GM19324 (cell line): ENCODE data around the gene RRAGA.
"Not testable (repeated sequence)": the region's sequence is repeated elsewhere in the genome, so short reads cannot be mapped to it uniquely, and the experiment has no call there.

Experiments used
- ATAC-seq: cut with Tn5 transposase; IDR thresholded peaks from one replicate; pipeline ENCODE4 v1.9.1; 2021; ENCODE audit warnings: mild to moderate bottlenecking, moderate library complexity; ENCODE audit not compliant: unreplicated experiment, low FRiP score

The RRAGA gene, protein sequence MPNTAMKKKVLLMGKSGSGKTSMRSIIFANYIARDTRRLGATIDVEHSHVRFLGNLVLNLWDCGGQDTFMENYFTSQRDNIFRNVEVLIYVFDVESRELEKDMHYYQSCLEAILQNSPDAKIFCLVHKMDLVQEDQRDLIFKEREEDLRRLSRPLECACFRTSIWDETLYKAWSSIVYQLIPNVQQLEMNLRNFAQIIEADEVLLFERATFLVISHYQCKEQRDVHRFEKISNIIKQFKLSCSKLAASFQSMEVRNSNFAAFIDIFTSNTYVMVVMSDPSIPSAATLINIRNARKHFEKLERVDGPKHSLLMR

GRCh38 chr9:19048966-19049916, at the start of gene RRAGA:
Gene RRAGA, plus strand, starts transcription at chr9:19049427. Its CDS starts 233 bp downstream, at chr9:19049660.
- peak; percentile 94 for ATAC-seq

GRCh38 chr9:19000133-19000532, 49.1 kb upstream of the RRAGA start:
- no peak for ATAC-seq

GRCh38 chr9:19009391-19009965, 39.7 kb upstream of the RRAGA start:
- no peak for ATAC-seq

DNA sequence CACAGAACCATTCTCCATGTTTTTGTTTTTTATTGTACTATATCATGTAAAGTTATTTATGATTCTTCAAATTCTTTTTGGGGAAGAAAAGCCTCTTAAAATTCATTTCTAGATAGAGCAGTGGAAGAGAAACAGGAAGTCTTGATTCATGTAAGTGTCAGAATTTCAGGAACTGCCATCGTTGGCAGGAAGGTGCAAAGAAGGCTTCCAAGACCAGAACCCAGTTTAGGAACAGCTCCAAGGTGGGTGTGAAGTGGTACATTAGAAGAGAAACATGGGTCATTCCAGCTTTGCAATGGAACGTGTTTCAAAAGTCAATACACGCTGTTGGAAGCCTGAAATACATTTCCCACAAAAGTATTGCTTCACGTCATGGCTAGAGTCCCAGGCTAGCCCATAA, 31.0 kb upstream of the RRAGA start:
- ATAC-seq: no peak

GRCh38 chr9:19020886-19021455, 28.3 kb upstream of the RRAGA start:
- ATAC-seq: no peak

DNA sequence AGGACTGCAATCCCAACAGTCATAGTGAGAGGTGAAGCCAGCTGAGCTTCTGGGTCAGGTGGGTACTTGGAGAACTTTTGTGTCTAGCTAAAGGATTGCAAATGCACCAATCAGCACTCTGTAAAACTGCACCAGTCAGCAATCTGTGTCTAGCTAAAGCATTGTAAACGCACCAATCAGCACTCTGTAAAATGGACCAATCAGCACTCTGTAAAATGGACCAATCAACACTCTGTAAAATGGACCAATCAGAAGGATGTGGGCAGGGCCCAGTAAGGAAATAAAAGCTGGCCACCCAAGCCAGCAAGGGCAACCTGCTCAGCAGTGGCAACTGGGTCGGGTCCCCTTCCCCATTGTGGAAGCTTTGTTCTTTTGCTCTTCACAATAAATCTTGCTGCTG, 27.6 kb upstream of the RRAGA start:
- not testable (repeated sequence) for ATAC-seq

- no peak for ATAC-seq
Observed at GRCh38 chr9:19022206-19022605, 27.0 kb upstream of the RRAGA start.

GRCh38 chr9:19023078-19023477, 26.1 kb upstream of the RRAGA start:
- no peak for ATAC-seq

DNA sequence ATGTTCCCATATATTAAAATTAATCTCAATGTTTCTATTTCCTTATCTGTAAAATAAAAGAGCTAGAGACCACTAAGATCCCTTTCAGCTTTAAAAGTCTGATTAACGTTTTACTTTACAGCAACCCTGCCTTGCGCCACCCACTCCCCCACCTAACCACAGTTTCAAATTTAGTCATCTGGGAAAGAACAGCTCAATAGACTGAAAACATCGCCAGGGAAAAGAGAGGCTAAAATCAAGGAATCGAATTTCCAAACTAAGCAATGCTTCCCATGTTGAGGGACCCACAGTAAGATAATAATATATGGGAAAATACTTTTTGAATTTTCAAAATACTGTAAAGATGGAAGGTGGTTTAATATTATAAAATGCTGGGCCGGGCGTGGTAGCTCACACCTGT, 22.9 kb upstream of the RRAGA start:
- no peak for ATAC-seq

GRCh38 chr9:19027825-19028224, 21.4 kb upstream of the RRAGA start:
- no peak for ATAC-seq

DNA sequence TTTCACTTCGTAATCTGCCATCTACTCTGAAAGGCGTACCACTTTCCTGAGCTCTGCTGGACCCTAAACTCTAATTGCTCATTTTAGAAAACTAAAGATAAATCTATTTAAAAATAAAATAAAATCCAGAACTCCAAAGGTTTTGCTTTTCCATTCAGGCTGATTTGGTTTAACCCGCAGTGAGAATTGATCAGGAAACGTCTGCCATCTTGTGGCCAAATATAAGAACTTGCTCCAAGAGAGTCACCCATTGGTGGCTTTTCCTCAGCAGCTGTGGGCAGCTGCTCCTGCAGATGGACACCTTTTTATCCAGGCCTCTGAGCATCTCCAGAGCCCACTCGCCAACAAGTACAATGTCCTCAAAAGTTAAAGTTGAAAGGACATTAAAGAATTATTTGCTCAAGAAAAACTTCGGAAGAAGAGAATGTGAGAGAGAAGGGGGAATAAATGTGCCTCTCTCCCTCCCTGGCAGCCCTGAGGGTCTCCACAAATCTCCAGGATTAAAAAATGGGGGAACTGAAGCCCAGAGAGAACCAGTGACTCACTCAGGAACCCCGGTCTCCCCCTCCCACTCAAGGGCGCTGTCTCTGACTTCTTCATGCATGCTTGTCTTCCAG, 20.3 kb upstream of the RRAGA start:
- ATAC-seq: no peak

DNA sequence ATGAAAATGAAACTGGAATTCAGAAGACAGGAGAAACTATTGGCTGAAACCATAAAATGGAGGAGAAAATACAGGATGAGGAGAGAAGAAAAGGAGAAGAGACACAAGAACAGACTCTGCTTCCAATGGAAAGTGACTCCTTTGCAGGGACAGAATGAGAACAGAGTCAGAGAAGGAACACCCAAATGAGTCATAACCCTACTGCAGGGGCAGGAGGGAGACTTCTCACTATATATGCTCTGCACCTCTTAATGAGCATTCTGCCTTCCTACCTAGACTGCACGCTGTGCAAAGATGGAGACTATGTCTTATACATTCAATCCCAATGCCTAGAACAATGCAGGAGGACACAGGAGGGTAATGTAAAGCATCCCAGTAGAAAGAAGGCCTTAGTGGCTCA, 18.3 kb upstream of the RRAGA start:
- ATAC-seq: peak; percentile 54

DNA sequence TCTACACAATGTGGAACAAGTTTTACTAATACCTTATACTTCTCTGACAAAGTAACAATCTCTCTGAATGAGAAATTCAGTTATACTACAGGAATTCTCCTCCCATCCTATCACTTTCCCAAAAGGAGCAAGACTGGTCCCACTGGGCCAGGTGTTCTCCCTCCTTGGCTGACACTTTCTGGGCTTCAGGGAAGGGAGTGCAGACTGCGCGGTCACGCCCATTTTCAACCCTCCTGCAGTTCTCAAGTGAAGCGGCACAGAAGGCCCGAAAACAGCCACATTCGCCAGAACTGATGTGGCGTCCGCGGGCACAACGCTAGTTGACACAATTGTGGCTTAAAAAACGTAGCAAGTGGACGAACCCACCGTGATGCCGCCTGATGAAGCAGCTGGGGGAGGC, 16.8 kb upstream of the RRAGA start:
- no peak for ATAC-seq

DNA sequence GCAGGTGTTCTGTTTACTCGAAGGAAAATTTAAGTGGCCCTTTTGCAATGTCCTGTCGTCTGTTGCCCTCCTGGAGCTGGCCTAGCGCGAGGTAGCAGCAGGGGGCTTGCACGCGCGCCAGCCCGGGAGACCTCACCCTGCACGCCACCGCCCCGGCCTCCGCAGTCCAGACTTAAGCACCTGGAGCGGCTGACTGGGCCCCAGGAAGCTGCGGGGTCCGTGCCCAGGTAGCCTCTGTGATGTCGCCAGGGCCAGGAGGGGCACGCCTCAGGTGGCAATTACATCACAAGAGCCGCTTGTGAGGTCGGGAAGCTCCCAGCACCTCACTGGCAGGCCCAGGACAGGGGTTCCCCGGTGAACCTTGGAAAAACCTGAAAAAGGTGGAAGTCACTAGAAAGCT, 16.2 kb upstream of the RRAGA start, which contains the start of gene SAXO1:
Gene SAXO1, minus strand, starts transcription at position 195 of the 400 bp plus-strand sequence. CDS start 301 bp downstream, outside the sequence.
- ATAC-seq: no peak

- no peak for ATAC-seq
Observed at GRCh38 chr9:19036611-19037010, 12.6 kb upstream of the RRAGA start.

DNA sequence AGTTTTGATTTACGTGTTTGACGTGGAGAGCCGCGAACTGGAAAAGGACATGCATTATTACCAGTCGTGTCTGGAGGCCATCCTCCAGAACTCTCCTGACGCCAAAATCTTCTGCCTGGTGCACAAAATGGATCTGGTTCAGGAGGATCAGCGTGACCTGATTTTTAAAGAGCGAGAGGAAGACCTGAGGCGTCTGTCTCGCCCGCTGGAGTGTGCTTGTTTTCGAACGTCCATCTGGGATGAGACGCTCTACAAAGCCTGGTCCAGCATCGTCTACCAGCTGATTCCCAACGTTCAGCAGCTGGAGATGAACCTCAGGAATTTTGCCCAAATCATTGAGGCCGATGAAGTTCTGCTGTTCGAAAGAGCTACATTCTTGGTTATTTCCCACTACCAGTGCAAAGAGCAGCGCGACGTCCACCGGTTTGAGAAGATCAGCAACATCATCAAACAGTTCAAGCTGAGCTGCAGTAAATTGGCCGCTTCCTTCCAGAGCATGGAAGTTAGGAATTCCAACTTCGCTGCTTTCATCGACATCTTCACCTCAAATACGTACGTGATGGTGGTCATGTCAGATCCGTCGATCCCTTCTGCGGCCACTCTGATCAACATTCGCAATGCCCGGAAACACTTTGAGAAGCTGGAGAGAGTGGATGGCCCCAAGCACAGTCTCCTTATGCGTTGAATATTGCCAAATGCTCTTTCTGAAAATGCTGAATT, 850 bp downstream of the RRAGA start:
- ATAC-seq: no peak

DNA sequence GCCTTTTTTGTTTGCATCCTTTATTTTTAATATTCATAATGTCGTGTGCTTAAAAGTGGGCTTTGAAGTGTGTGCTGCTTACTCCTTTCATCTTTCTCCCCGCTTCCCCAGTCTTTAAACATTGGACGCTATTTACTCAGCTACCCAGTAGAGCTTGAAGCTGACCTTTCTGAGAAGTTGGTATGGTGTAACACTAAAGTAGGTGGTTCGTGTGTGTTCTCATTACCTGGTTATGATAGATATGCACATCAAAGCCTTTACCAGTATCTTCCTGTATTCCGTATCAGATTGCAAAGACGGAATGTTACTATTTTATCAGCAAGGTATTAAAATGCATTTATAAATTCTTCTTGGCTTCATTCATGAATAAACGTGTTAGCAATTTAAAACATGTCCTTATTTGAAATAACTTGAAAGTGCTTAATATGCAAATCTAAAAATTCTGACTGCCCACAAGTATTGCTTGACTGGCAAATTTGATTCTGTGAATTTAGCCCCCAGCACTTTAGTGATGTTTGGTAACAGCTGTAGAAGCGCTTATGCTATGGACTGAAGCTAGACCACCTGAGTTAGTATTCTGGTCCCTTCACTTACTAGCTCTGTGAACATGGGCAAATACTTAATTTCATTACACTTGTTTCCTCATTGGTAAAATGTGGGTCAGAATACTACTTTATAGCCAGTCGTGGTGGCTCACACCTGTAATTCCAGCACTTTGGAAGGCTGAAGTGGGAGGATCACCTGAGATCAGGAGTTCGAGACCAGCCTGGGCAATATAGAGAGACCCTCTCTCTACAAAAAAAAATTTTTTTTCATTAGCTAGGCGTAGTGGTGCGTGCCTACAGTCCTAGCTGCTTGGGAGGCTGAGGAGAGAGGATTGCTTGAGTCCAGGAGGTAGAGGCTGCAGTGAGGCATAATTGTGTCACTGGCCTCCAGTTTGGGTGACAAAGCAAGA, 1.7 kb downstream of the RRAGA start:
- ATAC-seq: no peak

DNA sequence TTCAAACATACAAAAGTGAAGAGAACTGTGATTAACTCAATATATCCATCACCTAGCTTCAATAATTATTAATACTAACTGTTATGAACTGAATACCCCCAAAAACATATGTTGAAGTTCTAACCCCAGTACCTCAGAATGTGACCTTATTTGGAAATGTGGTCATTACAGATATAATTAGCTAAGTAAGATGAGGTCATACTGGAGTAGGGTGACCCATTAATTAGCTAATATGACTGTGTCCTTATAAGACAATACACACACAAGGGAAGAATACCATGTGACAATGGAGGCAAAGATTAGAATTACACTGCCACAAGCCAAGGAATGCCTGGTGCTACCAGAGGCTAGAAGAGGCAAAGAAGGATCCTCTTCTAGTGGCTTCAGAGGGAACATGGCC, 7.8 kb downstream of the RRAGA start:
- ATAC-seq: no peak

- ATAC-seq: no peak
Observed at GRCh38 chr9:19074229-19074628, 25.0 kb downstream of the RRAGA start.
